Suprapubic skin (tissue), 4 donors: Measurements from ENCODE around the gene BZW2. TPM values are rescaled to one million over a fixed set of nuclear protein-coding genes. Genes with fewer than 3 reads are reported as not detected.

ENCODE experiments used
- DNase-seq, 2 donors: peaks; one replicate each; pipeline ENCODE4 v3.0.0-alpha.2; 2019; ENCODE audit warnings: low spot score in 2 of 2
- H3K27ac ChIP-seq: fragments of 200-600 bp; sonication (generic); one replicate; pipeline ENCODE4 v1.5.1; 2019
- H3K27me3 ChIP-seq: fragments of 200-600 bp; sonication (generic); one replicate; pipeline ENCODE4 v1.5.1; 2019
- H3K36me3 ChIP-seq: fragments of 200-600 bp; sonication (generic); one replicate; pipeline ENCODE4 v1.5.1; 2019
- H3K4me1 ChIP-seq: fragments of 200-600 bp; sonication (generic); one replicate; pipeline ENCODE4 v1.5.1; 2019
- H3K4me3 ChIP-seq: fragments of 200-600 bp; sonication (generic); one replicate; pipeline ENCODE4 v1.5.1; 2019; ENCODE audit warnings: mild to moderate bottlenecking
- H3K9me3 ChIP-seq: fragments of 200-600 bp; sonication (generic); one replicate; pipeline ENCODE4 v1.5.1; 2019
- CTCF ChIP-seq, 2 donors: fragments of 200-600 bp in 1 of 2; fragments of 450-650 bp in 1 of 2; sonication (generic) in 1 of 2; IDR thresholded peaks; one replicate each; pipeline ENCODE4 v1.5.1; 2016 to 2019; ENCODE audit warnings: antibody characterized with exemption in 2 of 2, mild to moderate bottlenecking in 1 of 2, moderate library complexity in 1 of 2
- EP300 ChIP-seq: sonication (generic); formaldehyde crosslinking; IDR thresholded peaks from one replicate; pipeline ENCODE4 v1.6.1; 2017; ENCODE audit warnings: antibody characterized with exemption
- POLR2A ChIP-seq, 2 donors: fragments of 450-650 bp; IDR thresholded peaks; one replicate each; pipeline ENCODE4 v1.6.1; 2017; ENCODE audit warnings: antibody characterized with exemption in 2 of 2, mild to moderate bottlenecking in 2 of 2, moderate library complexity in 2 of 2
- POLR2AphosphoS5 ChIP-seq, 3 donors: sonication (generic); formaldehyde crosslinking; IDR thresholded peaks; one replicate each; pipeline ENCODE4 v1.6.1; 2017; ENCODE audit warnings: antibody characterized with exemption in 3 of 3
- WGBS: methylation state at CpG from one replicate; pipeline ENCODE4 v1.1.5; 2018; 5-methylcytosine and 5-hydroxymethylcytosine counted together
- total RNA-seq, 4 donors: library from RNA; depleted of rRNA; stranded (reverse); fragments of >200 nt; gene quantifications; one replicate each; pipeline ENCODE4 v1.1.0, GENCODE V29; 2016

BZW2 gene
- total RNA-seq, 4 donors from 2014 or later = 60.5 to 97.9 (median 84.4) TPM

GRCh38 chr7:16730937-16731336 is 85.0 kb downstream of the BZW2 start:
- DNase-seq = no peak
- Histone ChIP-seq H3K9me3 (no peaks in the 10 kb centered on the region), H3K27ac (no peak overlapping the region), H3K36me3 (no peaks in the 10 kb centered on the region), H3K27me3 (no peaks in the 10 kb centered on the region), H3K4me3 (no peak overlapping the region), H3K4me1 (no peaks in the 10 kb centered on the region)
- WGBS = 81% methylated on average over 3 of the region's 3 CpGs
- TF ChIP-seq POLR2AphosphoS5 (IDR thresholded peaks at IDR 0.05) = no peak
- no peak for TF ChIP-seq CTCF (IDR thresholded peaks at IDR 0.05)
- TF ChIP-seq POLR2A (IDR thresholded peaks at IDR 0.05) = no peak
- TF ChIP-seq EP300 = no peak

GRCh38 chr7:16732828-16733227 is 86.8 kb downstream of the BZW2 start:
- no peak for TF ChIP-seq CTCF (IDR thresholded peaks at IDR 0.05)
- no peak for TF ChIP-seq EP300
- no peak for TF ChIP-seq POLR2A (IDR thresholded peaks at IDR 0.05)
- no peak for TF ChIP-seq POLR2AphosphoS5 (IDR thresholded peaks at IDR 0.05)
- Histone ChIP-seq H3K36me3 (no peaks in the 10 kb centered on the region), H3K4me3 (no peak overlapping the region), H3K27ac (no peak overlapping the region), H3K4me1 (no peaks in the 10 kb centered on the region), H3K27me3 (no peaks in the 10 kb centered on the region), H3K9me3 (no peaks in the 10 kb centered on the region)
- DNase-seq = no peak
- WGBS = 96% methylated on average over 4 of the region's 4 CpGs

- Histone ChIP-seq H3K27me3 (no peaks in the 10 kb centered on the region), H3K4me1 (no peaks in the 10 kb centered on the region), H3K27ac (no peak overlapping the region), H3K4me3 (no peak overlapping the region), H3K36me3 (no peaks in the 10 kb centered on the region), H3K9me3 (no peaks in the 10 kb centered on the region)
- WGBS = 94% methylated on average over 7 of the region's 7 CpGs
- TF ChIP-seq POLR2AphosphoS5 (IDR thresholded peaks at IDR 0.05) (no peak), POLR2A (IDR thresholded peaks at IDR 0.05) (no peak), CTCF (IDR thresholded peaks at IDR 0.05) (no peak), EP300 (no peak)
- DNase-seq = no peak
Measured at GRCh38 chr7:16734148-16734726, 88.3 kb downstream of the BZW2 start.

- no peaks in the 10 kb centered on the region for H3K9me3 ChIP-seq
- 89% methylated on average over 4 of the region's 4 CpGs for WGBS
- H3K4me3 ChIP-seq = no peak overlapping the region
- no peaks in the 10 kb centered on the region for H3K27me3 ChIP-seq
- TF ChIP-seq CTCF (IDR thresholded peaks at IDR 0.05) = no peak
- no peak for TF ChIP-seq EP300
- no peak for TF ChIP-seq POLR2A (IDR thresholded peaks at IDR 0.05)
- TF ChIP-seq POLR2AphosphoS5 (IDR thresholded peaks at IDR 0.05) = no peak
- no peaks in the 10 kb centered on the region for H3K36me3 ChIP-seq
- H3K27ac ChIP-seq = no peak overlapping the region
- no peak for DNase-seq
- no peaks in the 10 kb centered on the region for H3K4me1 ChIP-seq
Measured at GRCh38 chr7:16735020-16735419, 89.0 kb downstream of the BZW2 start.

- H3K27ac ChIP-seq = no peak overlapping the region
- TF ChIP-seq CTCF (IDR thresholded peaks at IDR 0.05) (no peak), POLR2AphosphoS5 (IDR thresholded peaks at IDR 0.05) (no peak), POLR2A (IDR thresholded peaks at IDR 0.05) (no peak), EP300 (no peak)
- WGBS = 92% methylated on average over 5 of the region's 5 CpGs
Measured at GRCh38 chr7:16738011-16738688, 92.2 kb downstream of the BZW2 start.

More at GRCh38 chr7:16738011-16738688, 92.2 kb downstream of the BZW2 start:
- H3K4me1 ChIP-seq = peaks cover 6% of the 10 kb centered on the region
- no peaks in the 10 kb centered on the region for H3K27me3 ChIP-seq
- no peak for DNase-seq
- no peaks in the 10 kb centered on the region for H3K9me3 ChIP-seq
- no peaks in the 10 kb centered on the region for H3K36me3 ChIP-seq
- H3K4me3 ChIP-seq = no peak overlapping the region
